Measurements from ENCODE around the gene LETMD1. TPM values are rescaled to one million over a fixed set of nuclear protein-coding genes. Genes with fewer than 3 reads are reported as not detected.
"Not testable (repeated sequence)": the region's sequence is repeated elsewhere in the genome, so short reads cannot be mapped to it uniquely, and the experiment has no call there.

The LETMD1 gene
- total RNA-seq, 8 experiments from 2014 or later = 36.7 to 123 (median 75.9) TPM

DNA sequence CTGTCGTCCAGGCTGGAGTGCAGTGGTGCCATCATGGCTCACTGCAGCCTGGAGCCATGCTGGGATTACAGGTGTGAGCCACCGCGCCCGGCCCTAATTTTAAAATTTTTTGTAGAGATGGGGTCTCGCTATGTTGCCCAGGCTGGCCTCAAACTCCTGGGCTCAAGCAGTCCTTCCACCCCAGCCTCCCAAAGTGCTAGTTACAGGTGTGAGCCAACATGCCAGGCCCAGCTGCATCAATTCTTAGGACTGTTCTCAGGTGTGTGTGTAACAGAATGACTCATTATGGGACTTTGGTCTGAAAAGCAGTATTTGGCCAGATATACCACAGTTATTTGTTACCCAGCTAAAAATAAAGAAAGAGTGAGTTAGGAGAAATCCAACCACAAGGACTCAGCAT, 17.4 kb downstream of the LETMD1 start:
- WGBS, 10 experiments = 96 to 100% (median 100%) methylated on average over 1 to 3 of the region's 5 CpGs; no CpG with 5 or more reads in 6 of the 10 experiments
- in situ Hi-C loops (cut with MboI; ENCODE audit: low pct_unique_long_range_greater_than_20kb in 2 of 9, low sequenced_read_pairs in 9 of 9, unreplicated experiment in 9 of 9) = no loop called here
- Histone ChIP-seq H3K4me3 (no peak overlapping the region), H3K4me1 (replicated peaks in 1 of 2) (no peaks in the 10 kb centered on the region), H3K27ac (no peak overlapping the region)
- no peak for ATAC-seq (replicated peaks in 6 of 8)

DNA sequence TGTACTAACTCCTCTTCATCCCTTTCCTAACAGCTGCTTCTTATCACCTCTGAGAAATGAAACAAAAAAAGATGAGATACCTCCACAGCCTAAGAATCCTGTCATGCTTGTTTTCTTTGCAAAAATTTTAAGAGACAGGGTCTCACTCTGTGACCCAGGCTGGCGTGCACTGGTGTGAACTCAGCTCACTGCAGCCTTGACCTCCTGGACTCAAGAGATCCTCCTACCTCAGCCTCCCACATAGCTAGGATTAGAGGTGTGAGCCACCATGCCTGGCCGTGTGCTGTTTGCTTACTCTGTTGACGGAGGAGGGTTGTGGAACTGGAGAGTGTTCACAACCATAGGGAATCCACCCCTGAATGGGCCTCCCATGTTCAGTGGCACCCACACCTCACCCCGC, 19.1 kb downstream of the LETMD1 start:
- no peak for ATAC-seq (replicated peaks in 6 of 8)
- in situ Hi-C loops (cut with MboI; ENCODE audit: low pct_unique_long_range_greater_than_20kb in 2 of 9, low sequenced_read_pairs in 9 of 9, unreplicated experiment in 9 of 9) = no loop called here
- Histone ChIP-seq H3K4me3 (no peak overlapping the region), H3K4me1 (replicated peaks in 1 of 2) (no peaks in the 10 kb centered on the region), H3K27ac (no peak overlapping the region)
- 83 to 100% (median 84%) methylated on average over 1 to 2 of the region's 4 CpGs; no CpG with 5 or more reads in 7 of the 10 experiments for WGBS, 10 experiments

DNA sequence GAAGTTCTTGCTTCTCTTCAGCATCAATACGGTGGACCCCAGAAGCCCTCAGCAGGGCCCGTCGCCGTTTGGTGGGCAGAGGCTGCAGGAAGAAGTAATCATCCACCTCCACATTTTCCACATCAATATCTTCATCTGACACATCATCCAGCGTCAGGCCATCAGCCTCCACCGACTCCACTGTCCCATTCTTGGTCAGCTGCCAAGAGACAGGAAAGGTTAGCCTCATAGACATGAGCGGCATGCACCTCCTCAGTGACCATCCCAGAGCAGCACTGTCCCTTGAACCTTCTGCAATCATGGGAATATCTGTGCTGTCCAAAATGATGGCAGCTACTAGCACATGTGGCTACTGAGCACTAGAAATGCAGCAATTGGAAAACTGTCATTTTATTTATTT, 19.6 kb downstream of the LETMD1 start:
- Histone ChIP-seq H3K4me1 (replicated peaks in 1 of 2) (no peaks in the 10 kb centered on the region), H3K4me3 (no peak overlapping the region), H3K27ac (no peak overlapping the region)
- in situ Hi-C loops (cut with MboI; ENCODE audit: low pct_unique_long_range_greater_than_20kb in 2 of 9, low sequenced_read_pairs in 9 of 9, unreplicated experiment in 9 of 9) = no loop called here
- no peak for ATAC-seq (replicated peaks in 6 of 8)
- WGBS, 10 experiments = 77 to 93% (median 90%) methylated on average over 2 to 6 of the region's 7 CpGs; no CpG with 5 or more reads in 7 of the 10 experiments

DNA sequence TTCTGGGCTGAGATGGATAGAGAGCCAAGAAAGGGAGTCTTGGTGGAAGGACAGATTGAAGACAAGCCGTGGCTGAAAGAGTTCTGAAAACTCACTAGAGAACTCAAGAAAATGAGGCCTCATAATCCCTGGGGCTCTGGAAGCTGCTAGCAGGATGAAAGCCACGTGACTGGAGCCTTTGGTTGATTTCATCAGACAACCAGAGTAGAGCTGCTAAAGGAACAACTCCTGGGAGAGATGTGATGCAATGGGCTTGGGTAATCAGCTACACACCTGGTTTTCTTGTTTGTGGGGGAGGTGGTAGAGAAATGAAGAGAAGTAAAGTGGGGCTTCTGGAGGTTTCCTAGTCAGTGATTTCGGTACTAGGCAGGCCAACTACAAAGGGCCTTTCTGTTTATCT, 21.9 kb downstream of the LETMD1 start:
- 95 to 100% (median 100%) methylated on average over 1 to 3 of the region's 3 CpGs; no CpG with 5 or more reads in 5 of the 10 experiments for WGBS, 10 experiments
- Histone ChIP-seq H3K4me1 (replicated peaks in 1 of 2) (no peaks in the 10 kb centered on the region), H3K4me3 (no peak overlapping the region), H3K27ac (no peak overlapping the region)
- peak in 4 of 8 experiments; percentile 12 to 80 (median 42) for ATAC-seq (replicated peaks in 6 of 8)
- in situ Hi-C loops (cut with MboI; ENCODE audit: low pct_unique_long_range_greater_than_20kb in 2 of 9, low sequenced_read_pairs in 9 of 9, unreplicated experiment in 9 of 9) = no loop called here

DNA sequence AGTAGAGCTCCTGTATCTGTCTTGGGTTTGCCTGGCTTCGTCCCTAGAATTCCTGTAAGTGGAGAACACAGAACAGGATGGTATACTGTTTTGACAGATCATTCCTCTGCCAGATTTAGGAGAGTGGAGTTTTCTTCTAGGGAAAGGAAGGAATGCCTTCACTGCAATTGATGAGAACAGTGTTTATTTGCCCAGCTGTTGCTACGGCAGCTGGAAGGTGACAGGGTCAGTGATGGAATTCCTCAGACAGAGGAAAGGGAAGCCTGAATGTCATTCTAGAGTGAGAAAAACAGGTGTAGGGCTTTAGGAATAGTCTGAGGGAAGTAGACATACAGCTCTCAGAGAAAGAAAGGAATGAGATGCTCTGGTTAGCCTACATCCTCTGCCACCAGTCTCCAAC, 23.5 kb downstream of the LETMD1 start:
- in situ Hi-C loops (cut with MboI; ENCODE audit: low pct_unique_long_range_greater_than_20kb in 2 of 9, low sequenced_read_pairs in 9 of 9, unreplicated experiment in 9 of 9) = no loop called here
- peak in 1 of 8 experiments; percentile 53 for ATAC-seq (replicated peaks in 6 of 8)
- Histone ChIP-seq H3K4me1 (replicated peaks in 1 of 2) (no peaks in the 10 kb centered on the region), H3K27ac (no peak overlapping the region), H3K4me3 (no peak overlapping the region)
- WGBS, 10 experiments = 86 to 100% (median 91%) methylated on average over 1 to 2 of the region's 2 CpGs; no CpG with 5 or more reads in 4 of the 10 experiments

DNA sequence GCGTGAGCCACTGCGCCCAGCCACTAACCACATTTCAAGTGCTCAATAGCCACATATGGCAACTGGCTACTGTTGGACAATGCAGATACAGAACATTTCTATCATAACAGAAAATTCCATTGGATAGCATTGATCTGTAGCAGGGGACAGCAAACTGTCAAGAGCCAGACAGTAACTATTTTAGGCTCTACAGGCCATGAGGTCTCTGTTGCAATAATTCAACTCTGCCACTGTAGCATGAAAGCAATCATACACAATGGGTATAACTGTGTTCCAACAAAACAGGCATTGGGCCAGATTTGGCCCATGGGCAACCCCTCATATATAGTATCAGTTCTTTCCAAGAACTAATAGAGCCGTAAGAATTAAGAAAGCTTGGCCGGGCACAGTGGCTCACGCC, 27.3 kb downstream of the LETMD1 start:
- 86 to 100% (median 92%) methylated on average over 2 to 4 of the region's 5 CpGs; no CpG with 5 or more reads in 5 of the 10 experiments for WGBS, 10 experiments
- Histone ChIP-seq H3K4me3 (no peak overlapping the region), H3K4me1 (replicated peaks in 1 of 2) (peaks cover 0 to 6% of the 10 kb centered on the region in 2 donors), H3K27ac (no peak overlapping the region)
- ATAC-seq (replicated peaks in 6 of 8) = no peak
- in situ Hi-C loops (cut with MboI; ENCODE audit: low pct_unique_long_range_greater_than_20kb in 2 of 9, low sequenced_read_pairs in 9 of 9, unreplicated experiment in 9 of 9) = loop anchor here in 1 of 9 experiments (25.0 kb wide), 1 partner anchor 262 kb away; the partner anchor contains the start of gene CELA1

DNA sequence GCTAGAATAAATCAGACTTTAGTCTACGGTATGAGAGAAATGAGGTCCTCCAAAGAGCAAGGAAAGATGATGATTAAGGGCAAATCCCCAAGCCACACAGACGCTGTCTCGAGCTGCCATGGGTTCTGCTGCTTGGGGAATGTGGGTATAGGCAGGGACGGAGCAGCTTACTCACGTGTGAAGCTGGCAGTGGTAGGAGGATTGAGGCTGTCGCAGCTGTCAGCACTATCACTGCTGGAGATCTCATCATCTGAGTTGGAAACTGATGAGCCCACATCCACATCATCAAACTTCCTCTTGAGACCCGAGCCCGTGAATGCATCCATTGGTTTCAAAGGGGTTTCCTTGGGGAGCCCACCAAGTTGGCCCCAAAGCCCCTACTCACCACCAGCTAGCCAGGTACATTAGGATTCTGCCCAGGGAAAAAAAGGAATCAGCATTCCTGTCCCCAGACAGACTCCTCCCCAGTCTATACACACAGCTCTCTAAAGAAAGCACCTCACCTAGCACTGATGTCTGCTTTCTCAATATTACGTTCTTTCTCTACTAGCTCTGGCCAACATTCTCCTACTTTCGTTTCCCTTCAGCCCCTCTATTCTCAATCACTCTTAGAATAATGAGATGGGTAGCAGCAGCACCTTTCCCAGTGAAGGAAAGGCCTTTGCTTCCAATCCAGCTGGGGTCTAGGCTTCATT, 28.3 kb downstream of the LETMD1 start:
- H3K4me3 ChIP-seq = no peak overlapping the region
- no peak for ATAC-seq (replicated peaks in 6 of 8)
- 87 to 100% (median 100%) methylated on average over 1 to 8 of the region's 10 CpGs for WGBS, 10 experiments
- in situ Hi-C loops (cut with MboI; ENCODE audit: low pct_unique_long_range_greater_than_20kb in 2 of 9, low sequenced_read_pairs in 9 of 9, unreplicated experiment in 9 of 9) = loop anchor here in 1 of 9 experiments (25.0 kb wide), 1 partner anchor 261 kb away; the partner anchor contains the start of gene CELA1
- peaks cover 0 to 12% of the 10 kb centered on the region in 2 donors for H3K4me1 ChIP-seq (replicated peaks in 1 of 2)
- H3K27ac ChIP-seq = no peak overlapping the region

DNA sequence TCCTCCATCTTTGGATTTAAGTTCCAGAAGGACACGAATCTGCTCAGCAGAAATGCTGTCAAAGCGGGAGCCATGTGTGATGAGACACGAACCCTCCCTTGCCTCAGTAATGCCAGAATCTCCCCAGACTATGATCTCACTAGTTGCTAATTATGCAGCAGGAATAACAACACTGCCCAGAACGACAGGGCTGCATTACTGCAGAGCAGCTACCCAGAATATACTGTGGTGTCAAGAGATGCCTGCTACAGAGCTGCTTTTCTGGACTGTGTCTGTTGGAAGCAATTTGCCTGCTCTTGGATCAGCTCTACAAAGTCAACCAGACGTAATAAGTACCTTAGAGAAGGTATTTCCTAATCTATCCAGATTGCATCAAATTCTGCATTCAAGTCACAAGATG, 29.8 kb downstream of the LETMD1 start:
- no peak overlapping the region for H3K4me3 ChIP-seq
- peak; percentile 55 to 95 (median 85) for ATAC-seq (replicated peaks in 6 of 8)
- in situ Hi-C loops (cut with MboI; ENCODE audit: low pct_unique_long_range_greater_than_20kb in 2 of 9, low sequenced_read_pairs in 9 of 9, unreplicated experiment in 9 of 9) = loop anchor here in 1 of 9 experiments (25.0 kb wide), 1 partner anchor 259 kb away; the partner anchor contains the start of gene CELA1
- H3K4me1 ChIP-seq (replicated peaks in 1 of 2) = peaks cover 0 to 16% of the 10 kb centered on the region in 2 donors
- WGBS, 10 experiments = 17 to 100% (median 61%) methylated on average over 1 to 4 of the region's 5 CpGs; no CpG with 5 or more reads in 2 of the 10 experiments
- H3K27ac ChIP-seq = peak overlapping the region in 1 of 2 donors; percentile 8

DNA sequence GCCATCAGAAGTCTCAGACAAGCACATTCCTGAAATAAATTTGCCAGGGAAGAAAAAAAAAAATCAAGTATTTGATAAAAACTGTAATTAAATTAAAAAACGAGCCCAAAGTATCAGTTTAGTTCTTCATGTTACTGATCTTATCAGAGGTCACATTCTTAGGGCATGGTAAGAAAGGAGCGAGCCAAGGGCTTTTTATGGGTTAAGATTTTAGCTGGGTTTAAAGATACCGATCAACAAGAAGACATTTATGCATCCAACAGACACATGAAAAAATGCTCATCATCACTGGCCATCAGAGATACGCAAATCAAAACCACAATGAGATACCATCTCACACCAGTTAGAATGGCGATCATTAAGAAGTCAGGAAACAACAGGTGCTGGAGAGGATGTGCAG, 30.2 kb downstream of the LETMD1 start:
- not testable (repeated sequence) for H3K4me3 ChIP-seq; ATAC-seq (replicated peaks in 6 of 8)
- in situ Hi-C loops (cut with MboI; ENCODE audit: low pct_unique_long_range_greater_than_20kb in 2 of 9, low sequenced_read_pairs in 9 of 9, unreplicated experiment in 9 of 9) = loop anchor here in 1 of 9 experiments (25.0 kb wide), 1 partner anchor 259 kb away; the partner anchor contains the start of gene CELA1
- Histone ChIP-seq H3K27ac (peak overlapping the region in 1 of 2 donors; percentile 8), H3K4me1 (replicated peaks in 1 of 2) (peaks cover 0 to 16% of the 10 kb centered on the region in 2 donors)
- WGBS, 10 experiments = 70 to 89% (median 79%) methylated on average over 1 to 4 of the region's 5 CpGs; no CpG with 5 or more reads in 2 of the 10 experiments

DNA sequence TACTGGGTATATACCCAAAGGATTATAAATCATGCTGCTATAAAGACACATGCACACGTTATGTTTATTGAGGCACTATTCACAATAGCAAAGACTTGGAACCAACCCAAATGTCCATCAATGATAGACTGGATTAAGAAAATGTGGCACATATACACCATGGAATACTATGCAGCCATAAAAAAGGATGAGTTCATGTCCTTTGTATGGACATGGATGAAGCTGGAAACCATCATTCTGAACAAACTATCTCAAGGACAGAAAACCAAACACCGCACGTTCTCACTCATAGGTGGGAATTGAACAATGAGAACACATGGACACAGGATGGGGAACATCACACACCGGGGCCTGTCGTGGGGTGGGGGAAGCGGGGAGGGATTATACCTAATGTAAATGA, 30.7 kb downstream of the LETMD1 start:
- ATAC-seq (replicated peaks in 6 of 8); H3K4me3 ChIP-seq; H3K27ac ChIP-seq: not testable (repeated sequence)
- 100% methylated on average over 2 of the region's 6 CpGs; no CpG with 5 or more reads in 9 of the 10 experiments for WGBS, 10 experiments
- peaks cover 2 to 16% of the 10 kb centered on the region in 2 donors for H3K4me1 ChIP-seq (replicated peaks in 1 of 2)
- in situ Hi-C loops (cut with MboI; ENCODE audit: low pct_unique_long_range_greater_than_20kb in 2 of 9, low sequenced_read_pairs in 9 of 9, unreplicated experiment in 9 of 9) = loop anchor here in 1 of 9 experiments (25.0 kb wide), 1 partner anchor 258 kb away; the partner anchor contains the start of gene CELA1

DNA sequence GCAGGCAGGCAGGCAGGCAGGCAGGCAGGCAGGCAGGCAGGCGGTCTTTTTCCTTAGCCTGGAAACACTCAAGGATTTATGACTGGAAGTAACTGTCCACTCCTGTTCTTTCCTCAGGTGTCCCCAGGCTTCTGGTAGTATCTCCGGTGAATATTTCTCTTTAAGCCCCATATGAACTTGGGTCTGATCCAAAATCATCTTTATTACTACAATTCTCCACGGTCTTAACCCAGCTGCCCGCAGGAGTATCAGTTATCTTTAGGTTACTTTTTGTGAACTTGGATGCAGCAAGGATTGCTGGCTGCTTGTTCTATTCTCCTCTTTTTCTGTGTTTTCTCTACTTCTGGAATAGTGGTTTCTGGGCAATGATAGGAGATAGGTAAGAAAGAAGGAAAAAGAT, 32.0 kb downstream of the LETMD1 start:
- no peak for ATAC-seq (replicated peaks in 6 of 8)
- WGBS, 10 experiments = 50 to 100% (median 100%) methylated on average over 1 to 3 of the region's 4 CpGs; no CpG with 5 or more reads in 3 of the 10 experiments
- H3K4me1 ChIP-seq (replicated peaks in 1 of 2) = peaks cover 3 to 16% of the 10 kb centered on the region in 2 donors
- H3K27ac ChIP-seq = no peak overlapping the region
- no peak overlapping the region for H3K4me3 ChIP-seq
- in situ Hi-C loops (cut with MboI; ENCODE audit: low pct_unique_long_range_greater_than_20kb in 2 of 9, low sequenced_read_pairs in 9 of 9, unreplicated experiment in 9 of 9) = loop anchor here in 1 of 9 experiments (25.0 kb wide), 1 partner anchor 257 kb away; the partner anchor contains the start of gene CELA1

DNA sequence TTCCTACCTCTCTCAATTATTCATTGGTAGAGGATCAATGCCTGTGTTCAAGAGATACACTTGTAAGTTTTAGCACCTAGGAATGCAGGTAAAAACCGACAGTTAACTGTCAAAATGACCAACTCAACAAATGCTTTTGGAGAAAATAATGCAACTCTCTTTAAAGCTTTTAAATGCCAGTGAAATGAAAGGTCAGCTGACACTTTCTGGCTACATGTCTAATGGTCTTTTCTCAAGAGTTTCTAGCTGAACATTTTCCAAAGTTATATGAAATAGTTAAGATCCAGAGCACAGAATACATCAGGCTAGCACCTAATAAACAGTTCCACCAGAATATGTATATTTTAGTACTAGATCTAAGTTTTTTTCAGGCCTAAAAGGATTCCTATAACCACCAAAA, 33.3 kb downstream of the LETMD1 start:
- in situ Hi-C loops (cut with MboI; ENCODE audit: low pct_unique_long_range_greater_than_20kb in 2 of 9, low sequenced_read_pairs in 9 of 9, unreplicated experiment in 9 of 9) = loop anchor here in 1 of 9 experiments (25.0 kb wide), 1 partner anchor 256 kb away; the partner anchor contains the start of gene CELA1
- Histone ChIP-seq H3K4me3 (peak overlapping the region in 2 of 5 donors; percentile 86 to 87), H3K27ac (no peak overlapping the region)

DNA sequence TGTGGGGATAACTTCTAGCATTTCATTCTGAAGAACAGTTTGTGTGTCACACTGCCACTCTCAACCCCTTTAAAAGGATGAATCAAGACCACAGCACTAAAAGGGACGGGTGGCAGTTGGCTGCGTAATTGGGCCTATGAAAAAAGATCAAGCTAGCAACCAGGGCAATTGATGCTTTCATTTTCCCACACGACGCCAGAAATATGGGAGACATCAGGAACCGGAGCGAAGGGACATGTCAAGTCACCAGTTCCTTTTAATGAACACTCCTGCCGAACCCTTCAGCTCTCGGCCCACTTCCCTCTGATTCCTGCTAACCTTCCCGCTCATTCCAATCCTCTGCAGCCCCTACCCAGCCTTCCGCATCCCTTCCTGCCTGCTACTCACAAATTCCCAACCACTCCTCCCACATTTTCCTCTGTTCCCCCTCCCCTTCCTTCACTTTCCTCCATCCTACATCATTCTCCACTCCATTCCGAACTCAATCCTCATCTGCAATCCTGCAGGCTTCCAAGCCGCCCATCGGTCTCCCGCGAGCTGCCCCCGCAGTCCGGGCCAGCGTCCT, 34.5 kb downstream of the LETMD1 start:
- peak in 3 of 8 experiments; percentile 0 to 28 (median 12) for ATAC-seq (replicated peaks in 6 of 8)
- Histone ChIP-seq H3K4me3 (peak overlapping the region; percentile 71 to 91 (median 86)), H3K4me1 (replicated peaks in 1 of 2) (peaks cover 3 to 16% of the 10 kb centered on the region in 2 donors), H3K27ac (peak overlapping the region; percentile 79 to 84)
- in situ Hi-C loops (cut with MboI; ENCODE audit: low pct_unique_long_range_greater_than_20kb in 2 of 9, low sequenced_read_pairs in 9 of 9, unreplicated experiment in 9 of 9) = loop anchor here in 1 of 9 experiments (25.0 kb wide), 1 partner anchor 255 kb away; the partner anchor contains the start of gene CELA1
- 0 to 13% (median 0%) methylated on average over 2 to 8 of the region's 18 CpGs; no CpG with 5 or more reads in 2 of the 10 experiments for WGBS, 10 experiments

More for the DNA sequence above, 33.3 kb downstream of the LETMD1 start:
- peaks cover 3 to 16% of the 10 kb centered on the region in 2 donors for H3K4me1 ChIP-seq (replicated peaks in 1 of 2)
- ATAC-seq (replicated peaks in 6 of 8) = no peak
- WGBS, 10 experiments = 38 to 86% (median 66%) methylated on average over 1 of the region's 1 CpG; no CpG with 5 or more reads in 2 of the 10 experiments

Measured in motor neuron (in vitro differentiated cells).